ENCODE data around the gene FLNA.
A peak's percentile ranks its signal among the peaks of the same experiment; 100 is the strongest.
"Not testable (repeated sequence)": the region's sequence is repeated elsewhere in the genome, so short reads cannot be mapped to it uniquely, and the experiment has no call there.

FLNA gene

DNA sequence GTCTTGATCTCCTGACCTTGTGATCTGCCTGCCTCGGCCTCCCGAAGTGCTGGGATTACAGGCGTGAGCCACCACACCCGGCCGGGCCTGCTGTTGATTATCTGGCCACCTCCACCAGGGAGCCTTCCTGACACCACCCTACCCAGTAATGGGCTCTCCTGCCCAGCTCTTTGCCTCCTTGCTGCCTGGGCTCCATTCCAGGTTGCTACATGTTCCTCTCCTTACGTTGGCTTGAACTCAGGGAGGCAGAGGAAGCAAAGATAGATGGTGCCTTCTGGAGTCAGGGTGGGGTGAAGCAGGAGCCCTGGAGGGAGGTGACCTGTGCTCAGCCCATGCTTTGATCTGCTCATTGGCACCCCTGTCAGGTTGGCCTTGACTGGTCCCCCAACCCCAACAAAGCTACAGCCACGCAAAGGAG is 26.3 kb downstream of the FLNA start:
- DNase-seq, result no peak

DNA sequence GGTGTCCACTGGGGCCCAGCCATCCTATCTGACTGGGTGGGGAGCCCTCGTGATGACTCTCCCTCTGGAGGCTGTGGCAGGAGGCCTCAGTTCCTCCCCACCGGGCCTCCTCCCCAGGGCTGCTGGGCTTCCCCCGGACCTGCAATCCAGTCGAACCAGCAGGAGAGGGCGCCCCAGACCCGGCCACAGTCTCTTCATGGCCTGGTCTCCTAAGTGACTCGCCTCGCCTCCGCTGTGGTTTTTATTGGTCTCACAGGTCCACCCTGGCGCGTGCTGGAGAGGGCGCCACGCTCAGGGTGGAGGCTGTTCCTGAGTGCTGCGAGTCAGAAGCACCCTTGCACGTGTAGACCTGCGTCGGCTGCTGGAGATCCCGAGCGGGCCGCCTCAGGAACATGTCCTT is 30.8 kb downstream of the FLNA start:
- not testable (repeated sequence) for DNase-seq

DNA sequence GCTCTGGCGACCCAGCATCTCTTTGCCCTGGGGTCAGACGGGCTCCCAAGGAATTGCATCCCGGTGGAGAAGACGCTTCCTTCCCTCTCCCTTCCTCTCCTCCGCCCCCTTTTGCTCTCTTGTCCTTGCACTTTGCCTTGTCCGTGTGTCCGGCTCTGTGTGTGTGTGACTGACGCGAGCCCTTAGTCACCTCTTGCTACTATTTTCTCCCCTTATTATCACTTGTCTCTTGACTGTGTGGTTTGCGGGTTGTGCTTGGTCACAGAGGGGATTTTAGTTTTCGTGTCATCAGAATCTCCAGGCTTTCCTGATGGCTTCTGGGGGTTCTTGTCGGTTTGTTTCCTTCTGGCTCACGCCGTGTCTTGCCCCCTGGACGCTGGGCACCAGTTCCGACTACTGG is 31.4 kb downstream of the FLNA start:
- not testable (repeated sequence) for DNase-seq

DNA sequence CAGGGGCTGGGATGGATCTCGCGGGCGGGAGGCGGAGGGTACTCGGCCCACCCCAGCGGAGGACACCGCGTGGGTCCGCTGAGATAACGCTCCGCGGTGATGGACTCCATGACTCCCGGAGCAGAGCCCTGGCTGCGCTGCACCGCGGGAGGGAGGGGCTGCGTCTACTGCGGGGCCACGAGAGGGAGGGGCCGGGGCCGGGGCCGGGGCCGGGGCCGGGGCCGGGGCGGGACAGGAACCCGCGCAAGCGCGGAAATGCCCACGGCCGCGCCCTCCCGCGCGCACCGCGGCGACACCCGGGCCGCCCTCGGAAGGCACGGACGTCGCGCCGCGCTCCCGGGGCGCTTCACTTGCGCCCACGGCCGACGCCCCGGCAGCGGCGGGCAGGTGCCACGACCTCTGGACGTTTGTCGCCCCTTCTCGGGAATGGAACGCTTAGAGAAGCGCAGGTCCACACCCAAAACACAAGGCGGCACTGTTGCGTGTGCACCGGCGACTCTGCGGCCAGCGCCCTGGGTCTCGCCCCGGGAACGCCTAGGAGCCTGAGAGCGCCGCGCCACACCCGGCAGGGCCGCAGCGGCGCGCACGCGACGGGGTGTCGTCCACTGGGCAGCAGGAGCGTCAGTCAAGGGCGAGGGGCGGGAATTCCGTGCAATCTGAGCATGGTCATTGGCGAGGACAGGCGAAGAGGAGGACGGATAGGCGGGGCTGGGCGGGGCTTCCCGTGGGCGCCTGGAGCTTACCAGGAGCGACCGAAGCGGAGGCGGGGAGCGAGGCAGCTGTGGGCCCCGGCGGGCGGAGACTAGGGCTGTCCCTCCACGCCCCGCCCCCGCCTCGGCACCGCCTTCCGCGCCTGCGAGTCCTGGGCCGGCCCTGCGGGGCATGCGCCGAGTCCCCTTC is 32.8 kb downstream of the FLNA start:
- not testable (repeated sequence) for DNase-seq

DNA sequence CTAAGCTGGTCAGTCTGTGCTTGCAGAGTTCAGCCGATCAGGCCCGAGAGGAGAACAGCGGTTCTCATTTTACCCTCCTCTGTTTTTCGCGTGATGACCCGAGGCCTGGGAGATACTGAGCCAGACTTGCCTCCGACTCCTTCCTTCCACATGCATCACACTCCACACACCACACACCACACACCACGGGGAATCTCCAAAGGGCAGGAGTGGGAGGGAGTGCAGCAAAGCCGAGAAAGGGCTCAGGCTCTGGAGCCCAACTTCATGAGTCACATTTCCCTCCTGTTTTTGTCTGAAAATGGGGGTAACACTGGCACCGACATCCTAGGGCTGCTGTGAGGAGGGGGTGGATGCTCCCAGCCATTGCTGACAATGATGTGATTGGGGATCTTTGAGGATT is 39.9 kb downstream of the FLNA start:
- no peak for DNase-seq

DNA sequence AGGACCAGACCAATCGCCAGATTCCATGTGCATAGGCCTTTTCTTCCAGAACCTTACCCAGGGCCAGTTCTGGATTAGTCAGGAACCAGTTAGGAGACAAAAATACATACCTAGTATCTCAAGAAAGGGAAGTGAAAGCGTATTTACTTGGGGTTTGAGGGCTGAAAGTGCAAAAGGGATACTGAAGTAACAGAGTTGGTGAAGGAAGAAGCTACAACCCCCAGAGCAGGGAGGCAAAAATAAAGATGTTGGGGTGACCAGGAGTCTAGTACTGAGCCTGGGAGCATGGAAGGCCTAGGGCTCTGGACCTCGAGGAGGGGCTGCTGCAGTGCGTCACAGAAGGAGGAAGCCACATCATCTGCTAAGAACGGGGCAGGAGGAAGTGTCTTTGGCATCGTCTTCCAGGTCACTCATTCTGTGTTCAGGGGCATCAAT is 40.6 kb downstream of the FLNA start:
- no peak for DNase-seq

DNA sequence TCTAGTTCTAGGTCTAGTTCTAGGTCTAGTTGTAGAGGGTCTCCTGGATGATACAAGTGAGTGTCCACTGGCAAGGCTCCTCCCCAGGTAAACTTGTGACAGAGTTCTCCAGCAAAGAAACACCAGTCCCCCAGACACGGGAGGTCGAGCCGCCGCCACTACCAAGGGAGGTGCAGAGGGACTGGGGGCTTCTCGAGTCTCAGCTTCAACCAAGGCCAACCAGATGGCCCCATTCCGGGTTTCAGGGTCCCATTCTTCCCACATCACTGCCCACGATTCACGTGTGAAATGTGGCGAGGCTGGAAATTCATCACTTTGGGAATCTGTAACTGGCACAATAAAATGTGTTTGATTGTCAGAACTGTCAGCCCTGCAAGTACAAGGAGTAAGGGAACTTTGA is 41.3 kb downstream of the FLNA start:
- no peak for DNase-seq

DNA sequence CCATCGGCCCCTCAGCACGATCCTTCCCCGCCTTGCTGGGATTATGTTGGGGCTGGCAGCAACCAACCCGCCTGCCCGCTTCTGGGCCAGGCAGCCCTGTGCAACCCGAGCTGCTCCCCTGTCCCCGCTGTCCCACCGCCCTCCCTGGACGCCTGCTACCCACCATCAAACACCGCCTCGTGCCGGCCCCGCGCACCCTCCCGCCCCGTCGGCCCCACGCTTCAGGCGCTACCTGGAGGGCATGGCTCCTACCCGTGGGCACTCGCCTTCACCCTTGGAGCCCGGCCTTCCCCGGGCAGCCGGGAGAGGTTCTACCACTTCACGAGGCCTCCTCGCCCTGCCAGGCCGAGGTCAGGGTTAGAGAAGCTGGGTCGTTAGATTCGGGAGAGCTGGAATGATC is 41.9 kb downstream of the FLNA start:
- DNase-seq, result no peak

DNA sequence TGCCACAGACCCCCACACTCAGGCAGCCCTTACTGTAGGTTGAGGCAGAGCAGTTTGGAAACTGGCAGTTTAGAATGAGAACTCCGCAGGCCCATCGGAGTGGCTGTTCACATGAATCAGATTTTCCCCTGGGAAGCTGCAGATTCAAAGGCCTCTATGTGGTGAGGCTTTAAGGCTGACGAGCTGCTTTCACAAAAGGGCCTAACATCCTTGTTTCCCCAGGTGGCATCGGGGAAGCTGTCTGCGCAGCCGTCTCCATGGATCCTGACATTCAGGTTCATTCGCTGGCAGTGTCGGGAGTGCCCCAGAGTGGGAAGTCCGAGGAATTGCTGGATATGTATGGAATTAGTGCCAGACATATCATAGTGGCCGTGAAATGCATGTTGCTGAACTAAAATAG is 45.1 kb downstream of the FLNA start:
- DNase-seq, result no peak

DNA sequence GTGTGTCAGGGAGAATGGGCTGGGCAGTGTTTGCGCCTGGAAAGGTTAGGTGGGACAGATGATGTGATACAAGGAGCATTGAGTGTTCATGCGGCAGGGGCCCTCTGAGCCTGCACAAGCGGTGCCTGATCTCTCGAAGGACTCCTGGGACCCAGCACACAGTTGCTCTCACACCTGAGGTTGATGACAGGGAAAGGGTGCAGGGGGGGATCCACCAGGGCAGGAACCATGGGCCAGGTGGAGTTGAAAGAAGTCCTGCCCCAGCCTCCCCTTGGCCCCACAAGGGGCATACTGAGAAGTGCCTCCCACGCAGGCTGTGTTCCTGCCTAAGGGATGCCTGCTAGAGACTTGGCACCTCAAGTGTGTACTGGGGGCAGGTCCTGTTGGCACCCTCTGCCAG is 45.8 kb downstream of the FLNA start:
- DNase-seq, result no peak

DNA sequence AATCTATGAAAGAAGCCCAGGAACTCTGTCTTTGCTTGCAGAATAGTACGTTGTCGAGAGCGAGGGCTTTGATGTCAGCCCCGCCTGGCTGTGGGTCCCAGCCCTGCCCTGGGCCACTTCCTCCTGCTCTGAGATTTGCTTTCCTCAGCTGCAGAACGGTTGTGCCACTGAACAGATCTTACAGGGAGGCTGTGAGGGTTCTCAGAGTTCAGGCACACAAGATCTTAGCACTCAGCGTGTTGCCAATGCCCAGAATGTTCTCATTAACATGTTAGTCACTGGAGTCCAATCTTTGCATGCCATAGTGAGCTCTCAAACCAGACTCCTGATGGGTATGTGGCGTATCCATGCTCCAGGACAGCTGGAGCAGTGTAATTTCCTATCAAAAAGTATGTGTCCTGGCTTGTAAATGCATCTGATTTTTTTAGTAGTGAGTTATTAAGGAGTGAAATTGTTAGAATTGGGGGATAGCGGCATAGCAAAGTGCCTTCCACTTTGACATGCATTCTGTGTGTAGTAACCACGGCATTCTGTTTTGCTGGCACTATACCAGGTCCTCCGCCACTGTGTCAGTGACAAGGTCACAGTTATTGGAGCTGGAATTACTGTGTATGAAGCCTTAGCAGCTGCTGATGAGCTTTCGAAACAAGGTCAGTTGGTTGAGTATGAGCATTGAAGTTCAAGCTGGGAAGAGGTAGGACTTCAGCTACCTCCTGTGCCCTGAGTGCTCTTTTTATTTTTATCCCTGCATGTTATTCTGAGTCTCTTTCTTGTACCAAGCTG is 47.2 kb downstream of the FLNA start:
- DNase-seq, result no peak

DNA sequence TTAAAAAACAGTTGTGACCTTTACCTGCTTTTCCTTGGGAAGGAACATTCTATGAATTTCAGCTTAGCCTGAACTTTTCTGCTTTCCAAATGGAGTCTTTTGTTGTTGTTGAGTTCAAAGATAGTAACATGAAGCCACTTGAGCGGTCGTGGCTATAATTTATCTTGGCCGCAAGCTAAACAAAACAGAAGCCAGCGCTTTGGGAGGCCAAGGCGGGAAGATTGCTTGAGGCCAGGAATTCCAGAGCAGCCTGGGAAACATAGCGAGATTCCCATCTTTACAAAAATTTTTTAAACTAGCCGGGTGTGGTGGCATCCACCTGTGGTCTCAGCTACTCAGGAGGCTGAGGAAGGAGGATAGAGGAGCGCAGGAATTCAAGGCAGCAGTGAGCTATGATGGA is 48.9 kb downstream of the FLNA start:
- no peak for DNase-seq

DNA sequence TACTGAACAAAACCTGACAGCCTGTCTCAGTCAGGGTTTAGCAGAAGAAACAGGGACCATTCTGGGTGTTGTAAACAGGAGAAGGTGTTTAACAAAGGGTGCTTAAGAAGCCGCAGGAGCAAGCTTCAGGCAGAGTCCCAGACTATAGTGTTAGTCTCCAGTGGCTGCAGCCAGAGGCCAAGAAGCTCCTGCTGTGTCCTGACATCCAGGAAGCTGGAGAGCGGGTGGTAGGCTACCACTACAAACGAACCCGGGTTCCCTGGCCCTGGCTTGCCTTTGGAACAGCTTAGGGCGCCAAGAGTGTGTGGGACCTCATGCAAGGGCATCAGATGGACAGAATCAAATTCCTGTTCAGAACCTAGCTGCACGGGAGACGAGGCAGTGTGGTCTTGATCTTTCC is 50.9 kb downstream of the FLNA start:
- DNase-seq, result no peak

DNA sequence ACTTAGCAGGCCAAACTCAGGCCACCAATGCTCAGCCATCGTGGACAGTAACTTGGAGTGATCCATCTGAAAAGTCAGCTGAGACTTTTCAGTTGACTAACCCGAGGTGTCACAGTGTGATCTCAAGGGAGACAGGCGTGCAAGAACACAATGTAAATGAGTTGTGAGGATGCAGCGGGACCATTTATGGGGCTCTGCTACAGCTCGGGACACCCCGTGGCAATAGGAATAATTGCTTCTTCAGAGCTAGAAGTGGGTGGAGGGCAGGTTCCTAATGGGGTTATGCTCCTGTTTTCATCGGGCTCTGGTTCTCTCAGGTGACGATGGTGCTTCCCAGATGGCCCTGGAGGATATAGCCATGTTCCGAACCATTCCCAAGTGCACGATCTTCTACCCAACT is 51.5 kb downstream of the FLNA start:
- DNase-seq, result no peak

DNA sequence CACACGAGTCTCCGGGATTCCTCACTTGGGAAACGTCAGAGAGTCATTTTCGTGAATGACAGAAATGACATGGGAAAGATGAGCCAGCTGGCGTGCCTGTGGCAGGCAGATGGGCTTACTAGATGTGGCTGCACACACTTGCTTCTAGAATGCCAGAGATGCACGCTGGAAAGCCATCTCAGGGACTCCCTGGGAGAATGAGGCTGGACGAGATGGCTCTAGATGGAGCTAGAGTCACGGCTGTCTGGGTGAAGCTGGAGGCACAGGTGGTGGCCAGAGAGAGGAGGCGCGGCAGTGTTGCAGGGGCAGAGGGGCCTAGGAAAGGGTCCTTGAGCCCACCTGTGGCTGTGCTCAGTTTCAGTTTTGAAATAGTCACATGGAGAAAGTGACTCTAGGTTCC is 52.8 kb downstream of the FLNA start:
- DNase-seq, result no peak

DNA sequence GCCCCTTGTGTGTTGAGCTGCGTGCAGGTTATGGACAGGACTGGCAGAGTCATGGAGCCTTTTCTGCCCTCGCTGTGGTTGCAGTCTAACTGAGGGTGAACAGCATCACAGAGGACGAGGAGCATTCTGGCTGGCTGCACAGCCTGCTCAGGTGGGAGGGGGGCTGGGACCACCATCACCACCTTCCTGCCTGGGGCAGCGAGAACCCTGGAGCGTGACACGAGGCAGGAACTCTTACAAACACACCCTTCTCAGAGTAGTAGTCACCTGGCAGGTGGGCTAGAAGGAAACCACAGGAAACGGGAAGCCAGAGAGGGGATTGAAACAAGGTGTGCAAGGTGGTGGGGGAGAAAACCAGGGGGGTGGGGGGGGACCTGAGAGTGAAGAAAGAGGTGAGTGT is 53.3 kb downstream of the FLNA start:
- no peak for DNase-seq

DNA sequence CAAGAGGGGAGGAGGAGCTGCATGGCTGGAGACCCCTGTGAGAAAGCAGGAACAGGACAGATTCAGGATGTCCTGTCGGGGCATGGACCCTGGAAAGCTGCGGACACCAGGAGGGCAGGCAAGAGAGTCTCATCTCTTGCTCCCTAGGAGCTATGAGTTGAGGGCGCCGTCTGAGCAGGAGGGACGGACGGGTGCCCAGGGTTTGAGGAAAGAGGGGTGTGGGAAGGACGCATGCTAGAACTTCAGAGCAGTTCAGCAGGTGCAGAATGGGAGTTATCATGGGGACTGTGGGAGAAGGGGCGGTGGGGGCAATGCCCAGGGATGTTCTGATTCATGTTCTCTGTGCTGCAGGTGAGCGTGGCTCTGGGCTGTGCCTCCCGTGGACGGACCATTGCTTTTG is 54.0 kb downstream of the FLNA start:
- DNase-seq, result no peak

DNA sequence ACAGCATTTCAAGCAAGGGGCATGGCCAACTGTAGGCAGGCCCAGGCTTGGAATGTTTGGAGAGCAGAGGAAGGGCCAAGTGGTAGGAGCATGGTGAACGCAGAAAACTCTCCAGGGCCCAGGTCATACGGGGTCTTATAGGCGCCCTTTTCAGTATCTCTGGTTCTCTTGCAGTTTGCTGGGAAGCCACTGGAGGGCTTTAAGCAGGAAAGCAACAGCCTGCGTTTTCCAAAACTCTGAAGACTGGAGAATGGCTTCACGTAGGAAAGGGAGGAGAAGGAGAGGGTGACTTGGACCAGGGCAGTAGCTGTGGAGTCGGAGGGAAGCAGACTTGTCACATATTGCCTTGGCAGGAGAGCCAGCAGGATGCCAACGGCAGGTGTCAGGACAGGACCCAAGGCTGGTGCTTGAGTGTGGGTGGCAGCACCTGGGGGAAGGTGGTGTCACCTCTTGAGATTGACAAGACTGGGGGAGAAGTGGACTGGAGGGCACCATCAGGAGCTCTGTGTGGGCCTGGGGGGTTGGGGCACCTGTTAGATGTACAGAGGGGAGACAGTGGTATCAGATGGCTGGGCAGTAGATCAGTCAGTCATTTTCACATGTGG is 56.9 kb downstream of the FLNA start:
- DNase-seq, result peak in 3 of 51 donors; percentile 0 to 5 (median 1)

DNA sequence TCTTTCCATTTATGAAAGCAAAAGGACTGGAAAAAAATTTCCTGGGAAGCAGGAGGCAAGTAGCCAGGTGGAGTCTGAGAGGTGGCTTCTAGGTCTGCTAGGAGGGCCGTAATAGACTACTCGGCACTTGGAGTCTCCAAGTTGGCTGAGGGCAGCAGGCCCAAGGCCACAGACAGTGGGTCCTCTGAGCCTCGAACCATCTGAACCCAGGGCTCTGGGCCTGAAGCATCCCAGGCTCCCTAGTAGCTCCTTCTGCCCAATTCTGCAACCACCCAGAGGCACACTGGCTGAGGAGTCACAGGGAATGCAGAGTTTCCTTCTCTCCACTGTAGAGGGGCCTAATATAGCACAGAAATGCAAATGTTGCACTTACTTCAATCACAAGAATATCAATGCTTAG is 59.0 kb downstream of the FLNA start:
- no peak for DNase-seq

DNA sequence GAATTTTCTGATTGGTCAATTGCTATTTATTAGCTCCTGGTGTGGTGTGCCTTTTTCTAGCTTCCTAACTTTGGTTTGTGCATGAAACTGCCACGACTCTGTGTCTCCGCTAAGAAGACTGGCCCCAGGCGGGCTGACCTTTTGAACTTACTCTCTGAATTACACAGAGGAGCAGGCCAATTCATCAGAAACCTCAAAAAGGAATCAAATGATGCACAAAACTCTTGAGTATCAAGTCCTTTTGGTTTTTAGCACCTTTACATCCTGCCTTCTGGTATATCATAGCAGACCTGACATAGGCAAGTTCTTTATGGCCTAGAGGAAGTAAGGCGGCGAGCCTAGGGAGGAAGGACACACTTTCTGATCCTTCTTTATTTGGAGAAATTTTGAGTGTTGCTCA is 61.3 kb downstream of the FLNA start:
- DNase-seq, result no peak

DNA sequence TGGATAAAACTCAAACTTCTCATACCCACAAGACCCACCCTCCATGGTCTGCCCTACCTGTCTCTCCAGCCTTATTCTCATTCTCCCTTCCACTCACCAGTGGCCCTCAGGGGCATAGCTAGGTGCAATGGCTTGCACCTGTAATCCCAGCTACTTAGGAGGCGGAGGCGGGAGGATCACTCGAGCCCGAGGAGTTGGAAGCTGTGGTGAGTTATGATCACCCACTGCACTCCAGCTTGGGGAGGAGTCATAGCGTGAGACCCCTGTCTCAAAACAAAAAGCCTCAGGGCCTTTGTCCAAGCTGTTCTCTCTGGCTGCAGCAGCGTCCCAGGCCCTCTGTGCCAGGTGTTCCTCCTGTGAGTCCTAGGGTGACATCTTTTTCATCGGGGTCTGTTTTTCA is 62.3 kb downstream of the FLNA start:
- no peak for DNase-seq
